Activated gamma-delta T cell (primary cell): ENCODE measurements around the gene ST7L.
"Not testable (repeated sequence)": the region's sequence is repeated elsewhere in the genome, so short reads cannot be mapped to it uniquely, and the experiment has no call there.

ENCODE experiments used
- DNase-seq: peaks from one replicate; lab custom pipeline; 2025; lab: John Stamatoyannopoulos, UW

ST7L gene

DNA sequence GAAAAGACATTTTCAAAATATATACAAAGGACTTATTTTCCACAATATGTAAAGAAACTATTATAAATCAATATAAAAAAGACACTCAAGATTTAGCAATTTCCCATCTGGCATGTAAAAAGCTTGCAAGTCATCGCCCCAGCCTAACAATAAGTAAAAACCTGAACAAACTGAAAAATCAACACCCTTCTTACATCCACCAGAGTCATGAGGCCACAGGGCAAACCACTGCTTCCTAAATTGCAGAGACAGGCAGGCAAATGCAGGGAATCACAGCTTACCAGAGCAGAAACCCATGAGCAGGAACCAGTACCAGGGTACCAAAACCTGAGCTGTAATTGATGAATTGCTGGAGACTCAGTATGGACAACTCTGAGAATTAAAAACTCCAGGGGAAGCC, 126.9 kb downstream of the ST7L start:
- DNase-seq, result no peak

- no peak for DNase-seq
Measured at GRCh38 chr1:112488141-112488540, 130.8 kb downstream of the ST7L start.

GRCh38 chr1:112487686-112488085, 131.3 kb downstream of the ST7L start:
- not testable (repeated sequence) for DNase-seq

DNA sequence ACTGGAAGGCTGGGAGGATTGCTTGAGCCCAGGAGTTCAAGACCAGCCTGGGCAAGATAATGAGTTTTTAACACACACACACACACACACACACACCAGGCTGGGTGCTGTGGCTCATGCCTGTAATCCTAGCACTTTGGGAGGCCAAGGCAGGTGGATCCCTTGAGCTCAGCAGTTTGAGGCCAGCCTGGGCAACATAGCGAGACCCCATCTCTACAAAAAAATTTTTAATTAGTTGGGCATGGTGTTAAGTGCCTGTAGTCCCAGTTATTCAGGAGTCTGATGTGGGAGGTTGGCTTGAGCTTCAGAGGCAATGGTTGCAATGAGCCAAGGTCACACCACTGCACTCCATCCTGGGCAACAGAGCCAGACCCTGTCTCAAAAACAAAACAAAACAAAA, 132.9 kb downstream of the ST7L start:
- DNase-seq, result not testable (repeated sequence)

DNA sequence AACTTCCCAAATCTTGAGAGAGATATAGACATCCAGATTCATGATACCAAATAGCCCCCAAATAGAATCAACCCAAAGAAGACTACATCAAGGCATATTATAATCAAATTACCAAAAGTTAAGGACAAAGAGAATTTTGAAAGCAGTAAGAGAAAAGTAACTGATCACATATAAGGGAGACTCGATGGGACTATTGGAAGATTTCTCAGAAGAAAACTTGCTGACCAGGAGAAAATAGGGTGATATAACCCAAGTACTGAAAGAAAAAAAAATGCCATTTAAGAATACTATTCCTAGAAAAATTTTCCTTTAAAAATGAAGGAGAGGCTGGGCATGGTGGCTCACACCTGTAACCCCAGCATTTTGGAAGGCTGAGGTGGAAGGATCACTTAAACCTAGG, 140.6 kb downstream of the ST7L start:
- DNase-seq, result no peak

GRCh38 chr1:112477550-112477949, 141.4 kb downstream of the ST7L start:
- no peak for DNase-seq
